ENCODE results near the gene SPON1. TPM values are rescaled to one million over a fixed set of nuclear protein-coding genes. Genes with fewer than 3 reads are reported as not detected.
"Not testable (repeated sequence)": the region's sequence is repeated elsewhere in the genome, so short reads cannot be mapped to it uniquely, and the experiment has no call there.

Gene SPON1
- total RNA-seq, 1 donor from 2014 or later: 0.16 TPM

GRCh38 chr11:13966486-13966885, 4.0 kb downstream of the SPON1 start:
- DNase-seq (ENCODE audit: low spot score): no peak
- Mint-ChIP-seq H3K27me3 (ENCODE audit: low read depth) (peaks cover 56% of the 10 kb centered on the region), H3K4me3 (ENCODE audit: low read depth) (no peak overlapping the region), H3K4me1 (ENCODE audit: low read depth) (peaks cover 17% of the 10 kb centered on the region), H3K36me3 (ENCODE audit: low read depth) (no peaks in the 10 kb centered on the region), H3K9me3 (no peaks in the 10 kb centered on the region), H3K27ac (no peak overlapping the region)
- intact Hi-C loops (cut with micrococcal nuclease): no loop called here

- peaks cover 25% of the 10 kb centered on the region for H3K27me3 Mint-ChIP-seq (ENCODE audit: low read depth)
- no peak overlapping the region for H3K27ac Mint-ChIP-seq
- H3K36me3 Mint-ChIP-seq (ENCODE audit: low read depth): no peaks in the 10 kb centered on the region
- no peak overlapping the region for H3K4me3 Mint-ChIP-seq (ENCODE audit: low read depth)
- intact Hi-C loops (cut with micrococcal nuclease): loop anchor here (5.0 kb wide), 1 partner anchor 106 kb away; no protein-coding TSS in a partner anchor
- no peak for DNase-seq (ENCODE audit: low spot score)
- H3K9me3 Mint-ChIP-seq: no peaks in the 10 kb centered on the region
- peaks cover 23% of the 10 kb centered on the region for H3K4me1 Mint-ChIP-seq (ENCODE audit: low read depth)
Measured at GRCh38 chr11:13970986-13971385, 8.5 kb downstream of the SPON1 start.

GRCh38 chr11:13972043-13972910, 9.8 kb downstream of the SPON1 start:
- H3K27me3 Mint-ChIP-seq (ENCODE audit: low read depth): peaks cover 13% of the 10 kb centered on the region
- no peaks in the 10 kb centered on the region for H3K36me3 Mint-ChIP-seq (ENCODE audit: low read depth)
- H3K4me3 Mint-ChIP-seq (ENCODE audit: low read depth): no peak overlapping the region
- H3K9me3 Mint-ChIP-seq: no peaks in the 10 kb centered on the region
- intact Hi-C loops (cut with micrococcal nuclease): loop anchor here (5.0 kb wide), 1 partner anchor 105 kb away; no protein-coding TSS in a partner anchor
- no peak overlapping the region for H3K27ac Mint-ChIP-seq
- no peak for DNase-seq (ENCODE audit: low spot score)
- H3K4me1 Mint-ChIP-seq (ENCODE audit: low read depth): peaks cover 23% of the 10 kb centered on the region

GRCh38 chr11:13972944-13973343, 10.4 kb downstream of the SPON1 start:
- intact Hi-C loops (cut with micrococcal nuclease): loop anchor here (5.0 kb wide), 1 partner anchor 104 kb away; no protein-coding TSS in a partner anchor
- Mint-ChIP-seq H3K9me3 (no peaks in the 10 kb centered on the region), H3K36me3 (ENCODE audit: low read depth) (no peaks in the 10 kb centered on the region), H3K4me1 (ENCODE audit: low read depth) (peaks cover 23% of the 10 kb centered on the region), H3K27ac (peak overlapping the region; percentile 59), H3K4me3 (ENCODE audit: low read depth) (no peak overlapping the region), H3K27me3 (ENCODE audit: low read depth) (peaks cover 10% of the 10 kb centered on the region)
- DNase-seq (ENCODE audit: low spot score): no peak

GRCh38 chr11:13974631-13975030, 12.1 kb downstream of the SPON1 start:
- no peaks in the 10 kb centered on the region for H3K9me3 Mint-ChIP-seq
- H3K27ac Mint-ChIP-seq: no peak overlapping the region
- intact Hi-C loops (cut with micrococcal nuclease): loop anchor here (5.0 kb wide), 1 partner anchor 103 kb away; no protein-coding TSS in a partner anchor
- H3K36me3 Mint-ChIP-seq (ENCODE audit: low read depth): no peaks in the 10 kb centered on the region
- peaks cover 11% of the 10 kb centered on the region for H3K27me3 Mint-ChIP-seq (ENCODE audit: low read depth)
- peaks cover 17% of the 10 kb centered on the region for H3K4me1 Mint-ChIP-seq (ENCODE audit: low read depth)
- no peak overlapping the region for H3K4me3 Mint-ChIP-seq (ENCODE audit: low read depth)
- no peak for DNase-seq (ENCODE audit: low spot score)

- H3K36me3 Mint-ChIP-seq (ENCODE audit: low read depth): no peaks in the 10 kb centered on the region
- H3K4me1 Mint-ChIP-seq (ENCODE audit: low read depth): no peaks in the 10 kb centered on the region
- H3K9me3 Mint-ChIP-seq: no peaks in the 10 kb centered on the region
- no peak overlapping the region for H3K4me3 Mint-ChIP-seq (ENCODE audit: low read depth)
- no peak for DNase-seq (ENCODE audit: low spot score)
- peaks cover 6% of the 10 kb centered on the region for H3K27me3 Mint-ChIP-seq (ENCODE audit: low read depth)
- intact Hi-C loops (cut with micrococcal nuclease): no loop called here
- H3K27ac Mint-ChIP-seq: no peak overlapping the region
Measured at GRCh38 chr11:13983081-13983751, 20.7 kb downstream of the SPON1 start.

- Mint-ChIP-seq H3K4me3 (ENCODE audit: low read depth) (no peak overlapping the region), H3K36me3 (ENCODE audit: low read depth) (no peaks in the 10 kb centered on the region), H3K4me1 (ENCODE audit: low read depth) (no peaks in the 10 kb centered on the region), H3K9me3 (no peaks in the 10 kb centered on the region), H3K27ac (no peak overlapping the region), H3K27me3 (ENCODE audit: low read depth) (peaks cover 9% of the 10 kb centered on the region)
- no peak for DNase-seq (ENCODE audit: low spot score)
- intact Hi-C loops (cut with micrococcal nuclease): no loop called here
Measured at GRCh38 chr11:13984616-13985450, 22.3 kb downstream of the SPON1 start.

GRCh38 chr11:13986695-13987094, 24.2 kb downstream of the SPON1 start:
- H3K27me3 Mint-ChIP-seq (ENCODE audit: low read depth): peaks cover 17% of the 10 kb centered on the region
- H3K4me1 Mint-ChIP-seq (ENCODE audit: low read depth); H3K4me3 Mint-ChIP-seq (ENCODE audit: low read depth); DNase-seq (ENCODE audit: low spot score); intact Hi-C loops (cut with micrococcal nuclease); H3K9me3 Mint-ChIP-seq; H3K36me3 Mint-ChIP-seq (ENCODE audit: low read depth); H3K27ac Mint-ChIP-seq: not testable (repeated sequence)

GRCh38 chr11:13992158-13992856, 29.8 kb downstream of the SPON1 start:
- H3K4me3 Mint-ChIP-seq (ENCODE audit: low read depth); H3K9me3 Mint-ChIP-seq; H3K4me1 Mint-ChIP-seq (ENCODE audit: low read depth); intact Hi-C loops (cut with micrococcal nuclease); H3K27ac Mint-ChIP-seq; H3K36me3 Mint-ChIP-seq (ENCODE audit: low read depth); DNase-seq (ENCODE audit: low spot score): not testable (repeated sequence)
- peaks cover 18% of the 10 kb centered on the region for H3K27me3 Mint-ChIP-seq (ENCODE audit: low read depth)

GRCh38 chr11:13993096-13993765, 30.7 kb downstream of the SPON1 start:
- H3K27ac Mint-ChIP-seq: no peak overlapping the region
- no peaks in the 10 kb centered on the region for H3K36me3 Mint-ChIP-seq (ENCODE audit: low read depth)
- no peak overlapping the region for H3K4me3 Mint-ChIP-seq (ENCODE audit: low read depth)
- H3K4me1 Mint-ChIP-seq (ENCODE audit: low read depth): no peaks in the 10 kb centered on the region
- peaks cover 17% of the 10 kb centered on the region for H3K27me3 Mint-ChIP-seq (ENCODE audit: low read depth)
- H3K9me3 Mint-ChIP-seq: no peaks in the 10 kb centered on the region
- intact Hi-C loops (cut with micrococcal nuclease): no loop called here
- no peak for DNase-seq (ENCODE audit: low spot score)

- Mint-ChIP-seq H3K4me3 (ENCODE audit: low read depth) (no peak overlapping the region), H3K4me1 (ENCODE audit: low read depth) (no peaks in the 10 kb centered on the region), H3K27me3 (ENCODE audit: low read depth) (peaks cover 2% of the 10 kb centered on the region), H3K9me3 (peaks cover 6% of the 10 kb centered on the region), H3K27ac (no peak overlapping the region), H3K36me3 (ENCODE audit: low read depth) (no peaks in the 10 kb centered on the region)
- intact Hi-C loops (cut with micrococcal nuclease): no loop called here
- no peak for DNase-seq (ENCODE audit: low spot score)
Measured at GRCh38 chr11:13997881-13998280, 35.4 kb downstream of the SPON1 start.

GRCh38 chr11:13999704-14000103, 37.2 kb downstream of the SPON1 start:
- no peak for DNase-seq (ENCODE audit: low spot score)
- no peaks in the 10 kb centered on the region for H3K4me1 Mint-ChIP-seq (ENCODE audit: low read depth)
- H3K4me3 Mint-ChIP-seq (ENCODE audit: low read depth): no peak overlapping the region
- H3K9me3 Mint-ChIP-seq: peaks cover 6% of the 10 kb centered on the region
- peaks cover 4% of the 10 kb centered on the region for H3K27me3 Mint-ChIP-seq (ENCODE audit: low read depth)
- intact Hi-C loops (cut with micrococcal nuclease): no loop called here
- H3K27ac Mint-ChIP-seq: no peak overlapping the region
- H3K36me3 Mint-ChIP-seq (ENCODE audit: low read depth): no peaks in the 10 kb centered on the region

All from activated T-helper 2 cell treated with anti-CD3 and anti-CD28 coated beads, Interferon-gamma antibody, Interleukin-2, Interleukin-4, amounts not matched to agents 10 μg/mL and 5 μg/mL and 100 μg/mL, durations not matched to agents 14 hours and 24 hours and 36 hours (primary cell).